ENCODE data around the gene PPP4C. TPM values are rescaled to one million over a fixed set of nuclear protein-coding genes. Genes with fewer than 3 reads are reported as not detected.

Gene PPP4C
- total RNA-seq, 2 donors from 2014 or later, result 29.3 to 32.2 TPM

DNA sequence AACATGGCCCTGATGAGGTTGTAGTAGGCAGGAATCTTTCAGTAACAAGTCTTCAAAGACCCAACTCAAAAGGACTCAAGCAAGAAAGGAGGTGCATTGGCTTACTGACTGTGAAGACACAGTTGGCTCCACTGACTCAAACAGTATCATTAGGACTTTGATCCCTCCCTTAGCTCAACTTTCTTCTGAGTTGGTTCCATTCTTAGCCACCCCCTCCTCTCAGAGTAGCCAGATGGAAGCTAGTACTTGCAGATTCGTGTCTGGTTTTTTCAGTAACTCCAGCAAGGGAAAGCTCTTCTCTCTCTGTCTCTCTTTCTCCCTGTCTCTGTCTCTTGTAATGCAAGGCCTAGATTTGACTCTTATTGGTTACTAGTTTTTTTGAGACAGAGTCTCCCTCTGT, 52.2 kb downstream of the PPP4C start:
- 86 to 100% methylated on average over 1 of the region's 1 CpG for WGBS, 2 donors
- intact Hi-C loops (cut with DNase I), result no loop called here
- Histone ChIP-seq H3K9me3 (no peaks in the 10 kb centered on the region), H3K27ac (no peak overlapping the region), H3K36me3 (replicated peaks in 1 of 2; ENCODE audit: insufficient read depth in 1 of 2, low read depth in 2 of 2) (no peaks in the 10 kb centered on the region), H3K4me3 (no peak overlapping the region), H3K4me1 (peaks cover 11% of the 10 kb centered on the region), H3K27me3 (no peaks in the 10 kb centered on the region)
- DNase-seq (no peak), ATAC-seq (no peak)
- TF ChIP-seq POLR2A (IDR thresholded peaks at IDR 0.05), result no peak
- TF ChIP-seq, protein P1, sequence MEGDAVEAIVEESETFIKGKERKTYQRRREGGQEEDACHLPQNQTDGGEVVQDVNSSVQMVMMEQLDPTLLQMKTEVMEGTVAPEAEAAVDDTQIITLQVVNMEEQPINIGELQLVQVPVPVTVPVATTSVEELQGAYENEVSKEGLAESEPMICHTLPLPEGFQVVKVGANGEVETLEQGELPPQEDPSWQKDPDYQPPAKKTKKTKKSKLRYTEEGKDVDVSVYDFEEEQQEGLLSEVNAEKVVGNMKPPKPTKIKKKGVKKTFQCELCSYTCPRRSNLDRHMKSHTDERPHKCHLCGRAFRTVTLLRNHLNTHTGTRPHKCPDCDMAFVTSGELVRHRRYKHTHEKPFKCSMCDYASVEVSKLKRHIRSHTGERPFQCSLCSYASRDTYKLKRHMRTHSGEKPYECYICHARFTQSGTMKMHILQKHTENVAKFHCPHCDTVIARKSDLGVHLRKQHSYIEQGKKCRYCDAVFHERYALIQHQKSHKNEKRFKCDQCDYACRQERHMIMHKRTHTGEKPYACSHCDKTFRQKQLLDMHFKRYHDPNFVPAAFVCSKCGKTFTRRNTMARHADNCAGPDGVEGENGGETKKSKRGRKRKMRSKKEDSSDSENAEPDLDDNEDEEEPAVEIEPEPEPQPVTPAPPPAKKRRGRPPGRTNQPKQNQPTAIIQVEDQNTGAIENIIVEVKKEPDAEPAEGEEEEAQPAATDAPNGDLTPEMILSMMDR (IDR thresholded peaks at IDR 0.05), result no peak

DNA sequence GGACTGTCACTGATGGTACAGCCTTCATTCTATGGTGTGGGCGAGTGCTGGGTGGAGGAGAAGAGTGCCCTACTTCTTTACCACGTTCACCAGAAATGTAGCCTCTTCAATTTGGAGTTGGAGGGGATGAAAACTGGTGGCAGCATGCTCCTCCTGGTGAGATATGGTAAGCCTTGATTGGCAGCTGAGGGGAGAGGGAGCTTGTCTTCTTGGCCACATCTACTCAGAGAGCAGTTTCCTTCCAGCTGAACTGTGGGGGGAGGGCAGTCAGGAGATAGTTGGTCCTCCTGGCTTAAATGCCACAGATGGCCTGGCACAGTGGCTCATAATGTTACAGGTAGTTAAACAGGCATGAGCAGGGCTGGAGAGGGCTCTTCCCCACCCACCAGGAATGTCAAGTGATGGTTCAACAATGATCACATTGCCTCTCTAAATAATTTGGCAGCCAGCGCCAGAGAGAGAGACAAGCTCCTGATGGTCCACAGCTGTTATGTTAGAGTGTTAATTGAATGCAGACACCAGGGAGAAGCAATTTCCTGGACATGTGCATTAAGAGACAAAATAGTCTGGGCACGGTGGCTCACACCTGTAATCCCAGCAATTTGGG, 56.2 kb downstream of the PPP4C start:
- Histone ChIP-seq H3K36me3 (replicated peaks in 1 of 2; ENCODE audit: insufficient read depth in 1 of 2, low read depth in 2 of 2) (no peaks in the 10 kb centered on the region), H3K4me1 (no peaks in the 10 kb centered on the region), H3K9me3 (no peaks in the 10 kb centered on the region), H3K27me3 (no peaks in the 10 kb centered on the region), H3K27ac (no peak overlapping the region), H3K4me3 (no peak overlapping the region)
- ATAC-seq (no peak), DNase-seq (no peak)
- TF ChIP-seq, protein P1 (IDR thresholded peaks at IDR 0.05), result no peak
- no peak for TF ChIP-seq POLR2A (IDR thresholded peaks at IDR 0.05)
- WGBS, 2 donors, result 62 to 64% methylated on average over 4 of the region's 4 CpGs
- intact Hi-C loops (cut with DNase I), result no loop called here

DNA sequence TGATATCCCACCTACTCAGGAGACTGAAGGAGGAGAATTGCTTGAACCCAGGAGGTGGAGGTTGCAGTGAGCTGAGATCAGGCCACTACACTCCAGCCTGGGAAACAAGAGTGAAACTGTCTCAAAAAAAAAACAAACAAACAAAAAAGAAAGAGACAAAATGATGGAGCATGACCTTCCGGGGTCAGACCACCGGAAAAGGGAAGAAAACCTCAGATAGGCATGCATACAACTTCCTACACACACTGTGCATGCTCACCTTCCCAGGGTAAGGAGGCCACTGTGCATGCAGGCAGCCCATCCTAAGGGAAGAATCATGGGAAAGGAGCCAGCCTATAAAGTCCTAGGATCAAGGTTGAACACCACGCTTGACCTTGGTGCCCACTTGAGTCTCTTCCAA, 56.8 kb downstream of the PPP4C start:
- intact Hi-C loops (cut with DNase I), result no loop called here
- H3K4me1 ChIP-seq, result no peaks in the 10 kb centered on the region
- H3K4me3 ChIP-seq, result no peak overlapping the region
- no peaks in the 10 kb centered on the region for H3K9me3 ChIP-seq
- H3K36me3 ChIP-seq (replicated peaks in 1 of 2; ENCODE audit: insufficient read depth in 1 of 2, low read depth in 2 of 2), result no peaks in the 10 kb centered on the region
- TF ChIP-seq, protein P1 (IDR thresholded peaks at IDR 0.05), result no peak
- TF ChIP-seq POLR2A (IDR thresholded peaks at IDR 0.05), result no peak
- WGBS, 2 donors, result 67 to 84% methylated on average over 3 of the region's 3 CpGs
- H3K27me3 ChIP-seq, result no peaks in the 10 kb centered on the region
- no peak overlapping the region for H3K27ac ChIP-seq
- DNase-seq (no peak), ATAC-seq (no peak)

Other genes starting within 250 kb of the PPP4C start
- 10 to 100 TPM; 76.5 to 79.9 TPM for gene CDIPT, start 212.8 kb upstream of the PPP4C start, total RNA-seq
- 10 to 100 TPM; 19.2 to 28.3 TPM for gene SEZ6L2, start 176.4 kb upstream of the PPP4C start, total RNA-seq
- 1 to 10 TPM; 4.7 to 8.2 TPM for gene ASPHD1, start 175.5 kb upstream of the PPP4C start, total RNA-seq
- gene KCTD13, start 149.8 kb upstream of the PPP4C start, total RNA-seq, result 10 to 100 TPM; 14.3 to 49.1 TPM
- gene TMEM219, start 113.9 kb upstream of the PPP4C start, total RNA-seq, result 10 to 100 TPM; 67.5 to 71.9 TPM
- gene TAOK2, start 102.1 kb upstream of the PPP4C start, total RNA-seq, result 10 to 100 TPM; 31.1 to 58.3 TPM
- 10 to 100 TPM; 11.2 to 17.1 TPM for gene HIRIP3, start 80.4 kb upstream of the PPP4C start, total RNA-seq
- gene INO80E, start 79.8 kb upstream of the PPP4C start, total RNA-seq, result 10 to 100 TPM; 28.3 to 54.5 TPM
- under 1 TPM in 1 of 2 donors, not detected in 1; 0.78 TPM for gene DOC2A, start 65.0 kb upstream of the PPP4C start, total RNA-seq
- gene C16orf92, start 52.8 kb upstream of the PPP4C start, total RNA-seq, result not detected
- gene TLCD3B, start 44.7 kb upstream of the PPP4C start, total RNA-seq, result not detected
- 100 to 1,000 TPM; 306 to 384 TPM for gene ALDOA, start 10.2 kb upstream of the PPP4C start, total RNA-seq
- 1 to 10 TPM; 1.8 to 2.6 TPM for gene TBX6, start 15.9 kb downstream of the PPP4C start, total RNA-seq
- gene YPEL3, start 20.2 kb downstream of the PPP4C start, total RNA-seq, result 10 to 100 TPM; 28.3 to 84.8 TPM
- gene GDPD3, start 37.5 kb downstream of the PPP4C start, total RNA-seq, result 1 to 10 TPM in 1 of 2 donors, not detected in 1; 1.8 TPM
- 10 to 100 TPM; 28.8 to 35.3 TPM for gene MAPK3, start 47.2 kb downstream of the PPP4C start, total RNA-seq
- gene CORO1A, start 107.6 kb downstream of the PPP4C start, total RNA-seq, result 10 to 100 TPM in 1 of 2 donors, 1 to 10 TPM in 1; 8.2 to 17.4 TPM
- gene BOLA2B, start 117.7 kb downstream of the PPP4C start, total RNA-seq, result 10 to 100 TPM; 47.5 to 54.7 TPM
- 10 to 100 TPM; 41.5 to 65.3 TPM for gene SLX1A, start 117.9 kb downstream of the PPP4C start, total RNA-seq
- 10 to 100 TPM in 1 of 2 donors, 1 to 10 TPM in 1; 5.7 to 63.3 TPM for gene SULT1A3, start 123.3 kb downstream of the PPP4C start, total RNA-seq
- 1 to 10 TPM in 1 of 2 donors, under 1 TPM in 1; 0.33 to 3.1 TPM for gene NPIPB13, start 172.5 kb downstream of the PPP4C start, total RNA-seq

Data from body of pancreas (tissue), 4 donors.